ENCODE results near the gene ZBTB5.

DNA sequence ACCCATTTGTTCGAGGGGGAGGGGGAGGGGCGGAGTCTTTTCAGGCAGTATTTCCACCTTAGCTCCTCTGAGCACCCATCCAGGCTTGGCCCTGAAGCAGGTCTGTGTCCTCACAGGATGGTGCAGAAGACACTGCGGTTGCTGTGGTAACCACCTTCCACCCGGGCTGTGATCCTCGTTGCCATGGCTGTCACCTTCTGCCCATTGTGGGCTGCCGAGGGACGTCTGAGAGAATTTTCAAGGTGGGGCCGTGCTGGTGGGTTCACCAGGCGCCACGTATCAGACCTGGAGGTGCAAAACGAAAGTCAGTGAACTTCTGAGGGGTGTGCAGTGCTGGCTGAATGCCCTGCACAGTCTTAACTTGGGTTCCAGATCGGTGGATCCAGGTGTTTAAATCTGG is 47.2 kb upstream of the ZBTB5 start:
- TF ChIP-seq, protein P1, sequence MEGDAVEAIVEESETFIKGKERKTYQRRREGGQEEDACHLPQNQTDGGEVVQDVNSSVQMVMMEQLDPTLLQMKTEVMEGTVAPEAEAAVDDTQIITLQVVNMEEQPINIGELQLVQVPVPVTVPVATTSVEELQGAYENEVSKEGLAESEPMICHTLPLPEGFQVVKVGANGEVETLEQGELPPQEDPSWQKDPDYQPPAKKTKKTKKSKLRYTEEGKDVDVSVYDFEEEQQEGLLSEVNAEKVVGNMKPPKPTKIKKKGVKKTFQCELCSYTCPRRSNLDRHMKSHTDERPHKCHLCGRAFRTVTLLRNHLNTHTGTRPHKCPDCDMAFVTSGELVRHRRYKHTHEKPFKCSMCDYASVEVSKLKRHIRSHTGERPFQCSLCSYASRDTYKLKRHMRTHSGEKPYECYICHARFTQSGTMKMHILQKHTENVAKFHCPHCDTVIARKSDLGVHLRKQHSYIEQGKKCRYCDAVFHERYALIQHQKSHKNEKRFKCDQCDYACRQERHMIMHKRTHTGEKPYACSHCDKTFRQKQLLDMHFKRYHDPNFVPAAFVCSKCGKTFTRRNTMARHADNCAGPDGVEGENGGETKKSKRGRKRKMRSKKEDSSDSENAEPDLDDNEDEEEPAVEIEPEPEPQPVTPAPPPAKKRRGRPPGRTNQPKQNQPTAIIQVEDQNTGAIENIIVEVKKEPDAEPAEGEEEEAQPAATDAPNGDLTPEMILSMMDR (conservative IDR thresholded peaks at IDR 0.05; ENCODE audit: low read length) = no peak
- TF ChIP-seq EZH2phosphoT487 (IDR thresholded peaks at IDR 0.05; ENCODE audit: borderline replicate concordance) = no peak
